HCT116 (cell line): Measurements from ENCODE around the gene DKK3.

ENCODE experiments used
- ATF3 ChIP-seq: IDR thresholded peaks from 2 replicates; pipeline ENCODE4 v1.6.1; 2012
- CTCF ChIP-seq, 3 experiments: fragments of 200-600 bp in 1 of 3; sonication (generic) in 1 of 3; IDR thresholded peaks in 2 of 3; conservative IDR thresholded peaks in 1 of 3; 2 replicates each; pipeline ENCODE4 v1.5.1; 2012 to 2017; ENCODE audit warnings: low read depth in 2 of 3, low read length in 2 of 3, antibody characterized with exemption in 1 of 3, borderline replicate concordance in 1 of 3, control low read depth in 1 of 3, mild to moderate bottlenecking in 1 of 3, mixed read lengths in 1 of 3, mixed run types in 1 of 3, moderate library complexity in 1 of 3; ENCODE audit not compliant: insufficient read depth in 1 of 3
- EZH2phosphoT487 ChIP-seq: fragments of 200-600 bp; IDR thresholded peaks from 2 replicates; pipeline ENCODE4 v1.6.1; 2018; ENCODE audit warnings: antibody characterized with exemption, borderline replicate concordance
- MAX ChIP-seq: IDR thresholded peaks from 2 replicates; pipeline ENCODE4 v1.6.1; 2012
- RAD21 ChIP-seq: IDR thresholded peaks from 2 replicates; pipeline ENCODE4 v1.6.1; 2012; ENCODE audit warnings: low read depth, mild to moderate bottlenecking
- SIN3A ChIP-seq: IDR thresholded peaks from 2 replicates; pipeline ENCODE4 v1.6.1; 2012; ENCODE audit warnings: low read depth
- TCF7L2 ChIP-seq: IDR thresholded peaks from 2 replicates; pipeline ENCODE4 v1.7.0; 2011; ENCODE audit warnings: borderline replicate concordance, inconsistent platforms; ENCODE audit not compliant: insufficient read depth, insufficient read length; ENCODE audit errors: extremely low read depth
- YY1 ChIP-seq: IDR thresholded peaks from 2 replicates; pipeline ENCODE4 v1.6.1; 2011; ENCODE audit warnings: low read length, low read depth, moderate library complexity, mild to moderate bottlenecking; ENCODE audit not compliant: insufficient replicate concordance; ENCODE audit errors: extremely low read depth
- ZFX ChIP-seq: fragments of 450-650 bp; IDR thresholded peaks from 2 replicates; pipeline ENCODE4 v1.6.1; 2017
- TF ChIP-seq, protein P1 (sequence below): IDR thresholded peaks from 2 replicates; pipeline ENCODE4 v1.6.1; 2012; ENCODE audit warnings: low read depth

- TF ChIP-seq CTCF (IDR thresholded peaks at IDR 0.05 in 2 of 3, conservative IDR thresholded peaks at IDR 0.05 in 1 of 3; ENCODE audit: borderline replicate concordance in 1 of 3, insufficient read depth in 1 of 3, low read depth in 2 of 3, low read length in 2 of 3) (no peak), YY1 (no peak), RAD21 (no peak), TCF7L2 (no peak), ZFX (no peak), EZH2phosphoT487 (no peak), SIN3A (no peak), MAX (no peak), ATF3 (no peak)
- TF ChIP-seq, protein P1, sequence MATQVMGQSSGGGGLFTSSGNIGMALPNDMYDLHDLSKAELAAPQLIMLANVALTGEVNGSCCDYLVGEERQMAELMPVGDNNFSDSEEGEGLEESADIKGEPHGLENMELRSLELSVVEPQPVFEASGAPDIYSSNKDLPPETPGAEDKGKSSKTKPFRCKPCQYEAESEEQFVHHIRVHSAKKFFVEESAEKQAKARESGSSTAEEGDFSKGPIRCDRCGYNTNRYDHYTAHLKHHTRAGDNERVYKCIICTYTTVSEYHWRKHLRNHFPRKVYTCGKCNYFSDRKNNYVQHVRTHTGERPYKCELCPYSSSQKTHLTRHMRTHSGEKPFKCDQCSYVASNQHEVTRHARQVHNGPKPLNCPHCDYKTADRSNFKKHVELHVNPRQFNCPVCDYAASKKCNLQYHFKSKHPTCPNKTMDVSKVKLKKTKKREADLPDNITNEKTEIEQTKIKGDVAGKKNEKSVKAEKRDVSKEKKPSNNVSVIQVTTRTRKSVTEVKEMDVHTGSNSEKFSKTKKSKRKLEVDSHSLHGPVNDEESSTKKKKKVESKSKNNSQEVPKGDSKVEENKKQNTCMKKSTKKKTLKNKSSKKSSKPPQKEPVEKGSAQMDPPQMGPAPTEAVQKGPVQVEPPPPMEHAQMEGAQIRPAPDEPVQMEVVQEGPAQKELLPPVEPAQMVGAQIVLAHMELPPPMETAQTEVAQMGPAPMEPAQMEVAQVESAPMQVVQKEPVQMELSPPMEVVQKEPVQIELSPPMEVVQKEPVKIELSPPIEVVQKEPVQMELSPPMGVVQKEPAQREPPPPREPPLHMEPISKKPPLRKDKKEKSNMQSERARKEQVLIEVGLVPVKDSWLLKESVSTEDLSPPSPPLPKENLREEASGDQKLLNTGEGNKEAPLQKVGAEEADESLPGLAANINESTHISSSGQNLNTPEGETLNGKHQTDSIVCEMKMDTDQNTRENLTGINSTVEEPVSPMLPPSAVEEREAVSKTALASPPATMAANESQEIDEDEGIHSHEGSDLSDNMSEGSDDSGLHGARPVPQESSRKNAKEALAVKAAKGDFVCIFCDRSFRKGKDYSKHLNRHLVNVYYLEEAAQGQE, result no peak
These were observed 38.3 kb upstream of the DKK3 start for GRCh38 chr11:12046636-12047236.
